Stimulated activated CD8-positive, alpha-beta memory T cell treated with anti-CD3 and anti-CD28 coated beads, Interleukin-12 subunit alpha, Interleukin-12 subunit beta, amount 100 ng/mL, for 24 hours (primary cell): ENCODE results near the gene DDX3X.
A peak's percentile ranks its signal among the peaks of the same experiment; 100 is the strongest.

Experiments
- DNase-seq: peaks from one replicate; pipeline ENCODE4 v3.0.0-alpha.2; 2020; ENCODE audit errors: extremely low read depth

The DDX3X gene

DNA sequence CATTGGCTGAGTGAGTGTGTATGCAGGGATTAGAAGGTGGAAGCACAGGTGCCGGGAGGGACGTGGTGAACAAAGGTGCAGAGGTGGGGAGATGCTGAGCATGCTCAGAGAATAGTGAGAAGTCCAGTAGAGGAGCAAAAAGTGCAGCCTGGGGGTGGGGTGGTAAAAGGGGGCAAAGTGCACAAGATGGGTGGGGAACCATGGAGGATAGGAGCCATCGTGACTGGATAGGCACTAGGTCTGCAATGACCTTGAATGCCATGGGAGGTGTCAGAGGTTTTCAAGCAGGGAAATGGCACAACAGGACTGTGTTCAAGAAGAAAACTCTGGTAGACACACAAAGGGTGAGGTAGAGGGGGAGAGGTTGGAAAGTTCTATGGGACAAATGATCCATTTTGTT is 6.6 kb upstream of the DDX3X start:
- no peak for DNase-seq

- no peak for DNase-seq
Observed at GRCh38 chrX:41329101-41329500, 4.9 kb upstream of the DDX3X start.

DNA sequence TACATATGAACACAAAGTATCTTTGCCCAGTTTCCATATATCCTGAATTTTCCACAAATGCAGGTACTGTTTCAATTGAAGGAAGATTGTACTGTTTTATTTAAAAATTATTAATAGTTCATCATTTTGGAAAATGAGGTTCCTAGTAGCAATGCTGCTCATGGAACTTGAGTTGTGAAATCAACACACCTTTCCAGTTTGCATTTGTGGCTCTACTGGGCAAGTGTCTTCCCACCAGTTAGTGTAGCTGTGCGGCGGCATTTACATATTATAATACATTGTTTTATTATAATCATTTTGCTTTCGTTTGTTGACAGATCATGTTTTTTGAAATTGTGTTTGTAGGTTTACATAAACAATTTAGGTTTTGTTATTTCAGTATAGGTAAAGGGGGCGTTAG is 2.0 kb upstream of the DDX3X start:
- no peak for DNase-seq

DNA sequence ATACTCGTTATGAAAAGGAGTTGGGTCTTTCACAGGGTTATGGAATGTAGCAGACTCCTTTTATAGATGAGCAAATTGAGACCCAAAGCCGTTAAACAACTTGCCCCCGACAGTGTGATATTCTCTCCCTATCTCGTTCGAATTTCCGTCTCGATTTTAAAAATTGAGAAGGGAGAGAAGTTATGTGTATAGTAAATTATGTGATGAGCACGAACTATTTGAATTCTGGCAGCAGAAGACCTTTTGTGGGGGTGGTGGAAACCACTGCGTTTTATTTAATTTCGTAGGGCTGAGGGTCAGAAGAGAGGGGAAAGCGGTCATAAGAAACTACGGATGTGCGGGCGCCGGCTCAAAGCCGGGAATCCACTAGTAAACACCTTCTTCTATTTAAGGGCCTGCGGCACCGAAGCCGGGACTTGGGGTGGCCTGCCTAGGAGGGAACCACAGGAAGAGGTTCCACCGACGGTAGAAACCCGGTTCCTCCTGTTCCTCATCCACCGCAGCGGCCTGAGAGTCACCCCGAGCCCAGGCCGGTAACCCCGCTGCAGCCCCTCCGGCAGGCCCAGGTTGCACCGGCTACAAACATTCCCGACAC is 1.5 kb upstream of the DDX3X start:
- no peak for DNase-seq

DNA sequence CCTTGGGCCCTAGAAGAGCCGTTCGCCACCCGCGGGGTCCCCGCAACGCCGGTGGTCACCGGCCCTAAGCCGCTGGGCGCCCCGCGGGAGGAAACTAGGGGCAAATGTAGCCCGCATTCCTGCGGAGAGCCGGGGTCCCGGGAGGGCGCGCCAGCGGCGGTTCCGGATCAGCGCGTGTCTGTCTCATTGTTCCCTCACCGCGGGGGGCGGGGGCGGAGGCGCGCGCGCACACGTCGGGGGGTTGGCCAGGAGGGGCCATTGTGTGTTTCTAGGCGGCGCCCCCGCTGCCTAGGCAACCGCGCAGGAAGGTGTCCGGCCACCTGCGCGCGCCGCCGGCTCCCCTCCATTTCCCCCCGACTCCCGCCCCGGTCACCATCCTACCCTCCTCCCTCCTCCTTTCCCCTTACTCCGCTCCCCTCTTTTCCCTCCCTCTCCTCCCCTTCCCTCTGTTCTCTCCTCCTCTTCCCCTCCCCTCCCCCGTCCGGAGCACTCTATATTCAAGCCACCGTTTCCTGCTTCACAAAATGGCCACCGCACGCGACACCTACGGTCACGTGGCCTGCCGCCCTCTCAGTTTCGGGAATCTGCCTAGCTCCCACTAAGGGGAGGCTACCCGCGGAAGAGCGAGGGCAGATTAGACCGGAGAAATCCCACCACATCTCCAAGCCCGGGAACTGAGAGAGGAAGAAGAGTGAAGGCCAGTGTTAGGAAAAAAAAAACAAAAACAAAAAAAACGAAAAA is 789 bp upstream of the DDX3X start:
- peak; percentile 63 for DNase-seq

GRCh38 chrX:41334363-41335197 is 618 bp downstream of the DDX3X start:
- peak; percentile 33 for DNase-seq

GRCh38 chrX:41335198-41335957 is 1.4 kb downstream of the DDX3X start:
- no peak for DNase-seq

GRCh38 chrX:41335958-41336331 is 2.0 kb downstream of the DDX3X start:
- no peak for DNase-seq

- DNase-seq: no peak
Observed at GRCh38 chrX:41336447-41336846, 2.5 kb downstream of the DDX3X start.

GRCh38 chrX:41337140-41337539 is 3.2 kb downstream of the DDX3X start:
- DNase-seq: no peak

DNA sequence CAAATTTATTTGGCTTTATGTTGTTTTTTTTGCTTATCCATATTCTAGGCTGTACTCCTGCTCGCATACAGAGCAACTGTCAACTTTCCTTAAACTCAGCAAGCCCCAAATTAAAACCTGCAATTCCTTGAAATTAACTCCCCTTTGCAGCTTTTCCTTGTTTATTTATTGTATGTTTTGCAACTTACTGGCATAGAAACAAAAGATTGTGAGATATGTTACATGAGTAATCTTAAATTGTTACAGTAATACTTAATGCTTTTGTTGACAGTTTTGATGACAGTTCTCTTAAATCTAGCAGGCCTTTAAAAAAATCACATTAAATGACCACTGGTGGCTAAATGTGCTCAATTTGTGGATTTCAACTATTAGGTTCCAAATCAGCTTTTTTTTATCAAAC is 4.5 kb downstream of the DDX3X start:
- no peak for DNase-seq

GRCh38 chrX:41339148-41339547 is 5.2 kb downstream of the DDX3X start:
- no peak for DNase-seq

- no peak for DNase-seq
Observed at GRCh38 chrX:41344053-41344452, 10.1 kb downstream of the DDX3X start.

GRCh38 chrX:41347186-41347585 is 13.2 kb downstream of the DDX3X start:
- DNase-seq: no peak

- no peak for DNase-seq
Observed at GRCh38 chrX:41348551-41348950, 14.6 kb downstream of the DDX3X start.

- DNase-seq: no peak
Observed at GRCh38 chrX:41350150-41350975, 16.4 kb downstream of the DDX3X start.

- DNase-seq: no peak
Observed at GRCh38 chrX:41350976-41351569, 17.1 kb downstream of the DDX3X start.

DNA sequence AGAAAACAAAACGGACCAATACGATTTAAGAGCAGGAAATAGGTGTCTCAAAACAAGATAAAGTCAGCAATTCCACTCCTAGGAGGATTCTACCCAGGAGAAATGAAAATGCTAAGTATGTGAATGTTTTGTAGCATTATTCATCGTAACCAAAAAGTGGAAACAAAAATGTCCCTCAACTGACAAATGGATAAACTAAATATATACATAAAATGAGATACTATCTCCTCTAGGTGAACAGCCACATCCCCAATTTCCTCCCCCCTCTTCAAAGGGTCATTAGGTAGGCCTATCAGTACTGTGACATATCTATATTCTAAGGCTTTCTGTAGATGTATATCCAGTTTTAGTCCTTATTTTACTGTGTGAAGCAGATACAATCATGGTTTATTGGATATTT is 18.0 kb downstream of the DDX3X start:
- no peak for DNase-seq

GRCh38 chrX:41352329-41352838 is 18.4 kb downstream of the DDX3X start:
- no peak for DNase-seq

- no peak for DNase-seq
Observed at GRCh38 chrX:41353985-41354384, 20.0 kb downstream of the DDX3X start.

GRCh38 chrX:41369152-41369551 is 35.2 kb downstream of the DDX3X start:
- DNase-seq: no peak
